22Rv1 (cell line): Measurements from ENCODE around the gene HOXD11.

Experiments used
- H3K27ac ChIP-seq: fragments of 450-650 bp; 2 replicates; pipeline ENCODE4 v1.5.1; 2017
- CTCF ChIP-seq: fragments of 450-650 bp; IDR thresholded peaks from 2 replicates; pipeline ENCODE4 v1.5.1; 2017; ENCODE audit warnings: mild to moderate bottlenecking
- ZFX ChIP-seq: fragments of 450-650 bp; IDR thresholded peaks from 2 replicates; pipeline ENCODE4 v1.6.1; 2017; ENCODE audit warnings: antibody characterized with exemption, borderline replicate concordance

The HOXD11 gene

DNA sequence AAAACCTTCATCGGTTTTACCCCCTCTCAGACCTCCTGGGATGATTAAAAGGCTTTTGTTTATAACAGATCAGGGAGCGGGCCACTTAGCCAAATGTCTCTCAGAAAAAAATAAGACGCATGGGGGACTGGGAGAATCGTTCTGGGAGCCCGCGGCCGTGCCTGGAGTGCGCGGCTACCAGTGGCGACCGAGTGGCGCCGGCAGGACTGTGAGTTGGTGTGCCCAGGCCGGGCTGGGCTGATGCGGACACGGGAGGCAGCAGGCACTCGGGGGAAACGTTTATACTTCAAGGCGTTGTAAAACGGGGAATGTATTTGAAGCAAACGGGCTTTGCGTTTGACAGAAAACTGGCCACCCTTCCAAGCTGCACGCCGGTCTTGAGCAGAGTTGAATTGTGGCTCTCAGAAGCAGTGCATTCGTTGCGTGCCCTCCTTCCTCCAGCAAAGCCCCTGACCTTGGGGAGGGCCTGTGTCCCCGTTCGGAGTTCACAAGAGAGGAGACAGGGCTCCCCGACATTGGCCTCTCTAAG is 4.8 kb downstream of the HOXD11 start:
- TF ChIP-seq ZFX (no peak), CTCF (no peak)
- no peak overlapping the region for H3K27ac ChIP-seq

DNA sequence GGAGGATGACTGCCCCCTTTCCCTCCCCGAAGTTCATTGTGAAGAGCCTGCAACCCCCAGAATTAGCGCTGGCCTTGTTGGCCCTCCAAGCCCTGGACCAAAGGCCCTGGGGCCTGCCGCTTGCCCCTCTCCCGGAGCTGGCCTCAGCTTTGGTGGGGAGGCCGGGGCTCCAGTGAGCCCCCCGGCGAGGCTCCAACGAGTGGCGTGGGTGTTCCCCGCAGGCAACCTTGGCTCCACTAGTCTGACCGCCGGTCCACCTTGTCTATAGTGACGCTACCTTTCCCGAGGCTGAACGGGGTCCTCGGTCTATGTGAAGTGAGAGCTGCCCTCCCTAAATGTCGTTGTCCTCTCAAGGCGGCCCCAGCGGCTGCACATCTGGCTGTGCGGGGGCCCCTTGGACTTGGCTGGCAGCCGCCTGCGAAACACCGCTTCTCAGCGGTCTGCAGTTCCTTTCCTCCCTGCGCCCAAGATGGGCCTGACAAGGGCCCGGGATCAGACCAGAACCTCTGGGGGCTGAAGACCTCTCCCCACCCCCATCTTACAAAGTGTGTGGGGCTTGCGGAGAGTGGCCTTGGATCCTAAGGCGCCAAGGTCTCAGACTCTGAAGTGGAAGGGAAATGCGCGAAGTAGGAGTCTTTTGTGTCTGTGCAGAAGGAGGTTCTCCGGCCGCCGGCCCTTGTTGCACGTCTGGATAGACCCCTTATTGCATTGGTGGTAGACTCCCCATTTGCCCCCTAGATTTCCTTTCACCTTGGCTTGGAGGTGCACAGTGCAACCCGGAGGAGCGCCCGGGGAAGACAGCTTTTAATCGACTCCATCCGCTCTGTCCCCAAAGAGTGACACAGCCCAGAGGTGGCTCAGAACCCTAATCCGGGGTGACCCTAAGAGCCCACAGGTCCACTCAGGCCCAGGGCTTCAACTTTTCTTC is 5.6 kb downstream of the HOXD11 start:
- H3K27ac ChIP-seq, result no peak overlapping the region
- no peak for TF ChIP-seq ZFX

GRCh38 chr2:176114120-176114929 is 7.2 kb downstream of the HOXD11 start:
- TF ChIP-seq CTCF, result no peak
- TF ChIP-seq ZFX, result no peak
- H3K27ac ChIP-seq, result no peak overlapping the region

- TF ChIP-seq ZFX, result no peak
- no peak for TF ChIP-seq CTCF
- H3K27ac ChIP-seq, result no peak overlapping the region
These were observed 8.0 kb downstream of the HOXD11 start for GRCh38 chr2:176114930-176115625.

DNA sequence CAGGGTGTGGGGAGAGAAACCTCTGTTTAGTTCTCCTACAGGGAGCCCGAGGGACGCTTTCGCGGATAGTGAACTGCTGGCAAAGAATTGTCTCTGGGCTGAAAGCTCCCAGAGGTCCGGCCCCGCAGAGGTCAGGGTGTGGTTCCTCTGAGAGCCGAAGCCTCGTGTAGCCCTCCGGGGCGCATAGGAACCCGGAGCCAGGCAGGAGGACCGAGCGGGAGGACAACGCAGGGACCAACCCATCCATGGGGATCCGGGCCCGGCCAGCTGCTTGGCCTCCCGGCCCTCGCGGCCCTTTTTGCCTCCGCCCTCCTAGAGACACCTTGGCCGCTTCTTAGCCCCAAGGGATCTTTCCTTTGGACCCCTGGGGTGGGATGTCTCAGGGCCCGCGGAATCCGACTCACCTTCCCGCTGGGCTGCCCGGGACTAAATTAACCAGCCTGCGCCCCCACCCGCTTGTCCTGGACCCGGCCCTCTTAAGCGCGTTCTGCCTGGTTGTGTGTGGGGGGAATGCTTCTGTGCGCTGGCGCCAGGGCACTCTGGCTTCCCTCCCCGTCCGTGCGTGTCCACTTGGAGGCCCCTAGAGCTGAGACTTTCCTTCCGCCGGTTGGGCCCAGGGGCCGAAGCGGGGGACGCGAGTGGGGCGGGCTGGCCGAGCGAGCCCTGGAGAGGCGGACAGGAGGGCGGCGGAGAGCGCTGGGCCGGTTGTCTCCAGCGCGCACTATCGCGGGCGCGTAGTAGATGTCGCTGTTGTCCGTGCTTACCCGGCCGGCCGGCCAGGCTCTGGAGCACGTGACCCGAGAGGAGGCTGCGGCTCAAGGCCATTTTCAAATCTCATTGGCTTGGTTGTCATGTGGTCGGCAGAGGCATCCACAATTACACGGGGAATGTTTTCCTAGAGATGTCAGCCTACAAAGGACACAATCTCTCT is 9.1 kb downstream of the HOXD11 start, which contains the start of gene HOXD10:
HOXD10 (plus strand) TSS at position 896 of the 931 bp plus-strand sequence. CDS start 56 bp downstream, outside the sequence.
- no peak within 1 kb of the TSS for H3K27ac ChIP-seq
- TF ChIP-seq CTCF (no peak), ZFX (no peak)

DNA sequence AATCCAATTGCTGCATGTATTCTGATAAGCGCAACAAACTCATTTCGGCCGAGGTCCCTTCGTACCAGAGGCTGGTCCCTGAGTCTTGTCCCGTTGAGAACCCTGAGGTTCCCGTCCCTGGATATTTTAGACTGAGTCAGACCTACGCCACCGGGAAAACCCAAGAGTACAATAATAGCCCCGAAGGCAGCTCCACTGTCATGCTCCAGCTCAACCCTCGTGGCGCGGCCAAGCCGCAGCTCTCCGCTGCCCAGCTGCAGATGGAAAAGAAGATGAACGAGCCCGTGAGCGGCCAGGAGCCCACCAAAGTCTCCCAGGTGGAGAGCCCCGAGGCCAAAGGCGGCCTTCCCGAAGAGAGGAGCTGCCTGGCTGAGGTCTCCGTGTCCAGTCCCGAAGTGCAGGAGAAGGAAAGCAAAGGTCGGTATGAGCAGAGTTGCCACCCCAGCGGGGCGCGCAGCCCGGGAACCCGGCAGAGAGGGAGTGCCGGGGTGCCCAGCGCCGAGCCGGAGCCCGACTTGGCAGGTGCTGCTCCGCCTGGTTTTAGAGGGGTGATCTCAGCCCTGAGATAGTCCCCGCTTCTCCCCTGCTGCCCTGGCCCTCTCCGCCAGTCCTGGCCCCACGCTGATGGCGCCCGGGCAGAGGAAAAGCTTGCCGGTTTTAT is 10.2 kb downstream of the HOXD11 start:
- no peak overlapping the region for H3K27ac ChIP-seq
- TF ChIP-seq CTCF, result no peak
- TF ChIP-seq ZFX, result no peak
